AML-193 (cell line): Measurements from ENCODE around the gene POLR2F.

Experiments
- DNase-seq, 2 experiments: peaks; one replicate each; lab custom pipeline; 2025; lab: John Stamatoyannopoulos, UW

The POLR2F gene

GRCh38 chr22:38006906-38007305 is 53.4 kb downstream of the POLR2F start:
- DNase-seq, result no peak

GRCh38 chr22:38007330-38007902 is 53.9 kb downstream of the POLR2F start:
- no peak for DNase-seq

DNA sequence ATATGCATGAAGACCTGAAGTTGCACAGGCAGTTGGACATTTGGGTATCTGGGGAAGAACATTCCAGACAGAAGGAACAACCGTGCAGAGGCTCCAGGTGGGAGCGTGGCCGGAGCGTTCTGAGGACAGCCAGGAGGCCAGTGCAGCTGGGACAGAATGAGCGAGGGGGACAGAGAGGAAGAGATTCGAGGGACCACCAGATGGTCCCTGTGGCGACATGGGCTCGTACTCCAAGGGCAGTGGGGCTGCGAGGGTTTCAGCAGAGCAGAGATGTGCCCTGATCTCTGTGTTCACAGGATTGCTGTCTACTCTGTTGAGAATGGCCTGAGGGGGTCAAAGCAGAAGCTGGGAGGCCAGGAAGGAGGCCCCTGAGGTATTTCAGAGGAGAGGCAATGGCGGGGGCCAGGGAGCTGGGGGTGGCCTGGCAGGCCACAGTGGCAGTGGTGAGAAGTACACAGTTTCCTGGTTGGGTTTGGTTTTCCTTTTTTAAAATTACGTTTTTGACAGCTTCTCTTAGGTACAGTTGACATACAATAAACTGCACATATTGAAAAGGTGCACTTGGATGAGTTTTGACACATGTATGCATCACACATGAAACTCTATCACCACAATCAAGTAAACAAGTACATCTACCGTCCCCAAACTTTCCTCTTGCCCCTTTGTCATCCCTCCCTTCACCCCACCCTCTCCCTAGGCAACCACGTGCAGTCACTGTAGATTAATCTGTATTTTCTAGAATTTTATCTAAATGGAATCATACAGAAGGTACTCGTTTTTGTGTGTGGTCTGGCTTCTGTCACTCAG is 55.7 kb downstream of the POLR2F start:
- no peak for DNase-seq

DNA sequence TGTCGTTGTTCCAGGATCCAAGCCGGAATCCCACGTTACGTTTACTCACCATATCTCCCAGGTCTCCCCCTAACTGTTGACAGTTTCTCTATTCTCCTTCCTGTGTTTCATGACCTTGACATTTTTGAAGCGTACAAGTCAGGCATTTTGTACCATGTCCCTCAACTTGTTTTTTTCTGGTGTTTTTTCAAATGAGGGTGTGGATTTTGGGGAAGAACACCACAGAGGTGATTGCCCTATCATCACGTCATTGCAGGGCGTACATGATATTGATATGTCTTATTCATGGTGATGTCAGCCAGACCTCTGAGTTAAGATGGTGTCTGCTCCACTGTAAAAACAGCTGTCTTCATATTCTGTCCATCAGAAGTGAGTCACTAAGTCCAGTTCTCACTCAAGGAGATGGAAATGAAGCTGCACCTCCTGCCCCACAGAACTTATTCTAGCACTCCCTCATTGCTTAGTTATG is 59.1 kb downstream of the POLR2F start:
- no peak for DNase-seq

DNA sequence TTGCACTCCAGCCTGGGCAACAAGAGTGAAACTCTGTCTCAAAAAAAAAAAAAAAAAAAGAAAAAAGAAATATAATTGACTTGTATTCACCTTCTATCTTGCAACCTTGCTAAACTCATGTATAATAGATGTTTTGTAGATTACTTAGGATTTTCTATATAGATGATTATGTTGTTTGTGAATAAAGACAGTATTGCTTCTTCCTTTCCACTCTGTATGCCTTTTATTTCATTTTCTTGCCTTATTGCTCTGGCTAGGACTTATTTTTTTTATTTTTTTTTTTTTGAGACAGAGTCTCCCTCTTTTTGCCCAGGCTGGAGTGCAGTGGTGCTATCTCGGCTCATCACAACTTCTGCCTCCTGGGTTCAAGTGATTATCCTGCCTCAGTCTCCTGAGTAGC is 60.6 kb downstream of the POLR2F start:
- no peak for DNase-seq

DNA sequence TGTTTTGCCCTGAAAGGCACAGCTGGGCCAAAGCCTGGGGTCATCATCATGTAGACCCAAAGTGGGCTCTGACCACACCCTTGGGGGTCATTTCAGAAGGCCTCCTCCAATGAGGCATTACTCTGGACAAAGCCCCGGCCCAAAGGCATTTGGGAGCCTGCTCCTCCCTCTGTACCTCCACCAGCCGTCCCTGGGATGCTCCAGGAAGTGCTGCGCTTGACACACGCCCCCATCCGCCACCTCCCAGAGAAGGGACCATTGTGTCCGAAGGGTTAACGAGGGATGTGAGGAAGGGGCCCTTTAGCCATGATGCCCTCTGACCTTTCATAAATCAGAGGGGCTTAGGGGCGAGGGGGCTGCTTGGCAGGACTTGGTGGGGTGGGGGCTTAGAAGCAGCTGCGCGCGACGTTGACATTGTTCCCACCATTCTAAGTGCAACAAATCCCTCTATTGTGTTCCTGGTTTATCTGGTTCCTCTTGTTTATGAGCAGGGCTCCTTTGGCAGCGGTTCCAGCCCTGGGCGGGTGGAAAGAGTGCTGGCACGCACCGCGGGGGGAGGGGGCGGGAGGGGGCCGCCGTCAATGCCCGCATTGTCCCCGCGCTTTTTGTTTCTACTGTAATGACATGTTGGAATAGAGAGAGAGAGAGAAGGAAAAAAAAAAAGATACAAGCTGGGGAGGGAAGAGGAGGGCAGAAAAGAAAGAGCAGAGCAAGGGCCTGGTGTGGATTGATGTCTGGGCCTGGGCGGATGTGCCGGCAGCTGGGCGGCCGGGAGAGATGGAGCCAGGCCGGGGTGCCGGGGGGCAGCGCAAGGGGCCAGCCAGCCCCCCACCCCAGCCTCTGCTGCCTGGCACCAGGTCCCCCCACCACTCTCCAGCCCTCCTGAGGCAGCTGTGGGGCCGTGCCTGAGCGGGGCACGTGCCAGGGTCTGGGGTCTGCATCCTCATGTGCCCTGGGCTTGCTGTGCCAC is 63.0 kb downstream of the POLR2F start:
- no peak for DNase-seq

- peak in 1 of 2 experiments; percentile 4 for DNase-seq
Observed at GRCh38 chr22:38017272-38017920, 63.9 kb downstream of the POLR2F start.

- DNase-seq, result no peak
Observed at GRCh38 chr22:38017939-38018885, 64.7 kb downstream of the POLR2F start.
